ENCODE measurements around the gene SPATA13.

- TF ChIP-seq, protein P1, sequence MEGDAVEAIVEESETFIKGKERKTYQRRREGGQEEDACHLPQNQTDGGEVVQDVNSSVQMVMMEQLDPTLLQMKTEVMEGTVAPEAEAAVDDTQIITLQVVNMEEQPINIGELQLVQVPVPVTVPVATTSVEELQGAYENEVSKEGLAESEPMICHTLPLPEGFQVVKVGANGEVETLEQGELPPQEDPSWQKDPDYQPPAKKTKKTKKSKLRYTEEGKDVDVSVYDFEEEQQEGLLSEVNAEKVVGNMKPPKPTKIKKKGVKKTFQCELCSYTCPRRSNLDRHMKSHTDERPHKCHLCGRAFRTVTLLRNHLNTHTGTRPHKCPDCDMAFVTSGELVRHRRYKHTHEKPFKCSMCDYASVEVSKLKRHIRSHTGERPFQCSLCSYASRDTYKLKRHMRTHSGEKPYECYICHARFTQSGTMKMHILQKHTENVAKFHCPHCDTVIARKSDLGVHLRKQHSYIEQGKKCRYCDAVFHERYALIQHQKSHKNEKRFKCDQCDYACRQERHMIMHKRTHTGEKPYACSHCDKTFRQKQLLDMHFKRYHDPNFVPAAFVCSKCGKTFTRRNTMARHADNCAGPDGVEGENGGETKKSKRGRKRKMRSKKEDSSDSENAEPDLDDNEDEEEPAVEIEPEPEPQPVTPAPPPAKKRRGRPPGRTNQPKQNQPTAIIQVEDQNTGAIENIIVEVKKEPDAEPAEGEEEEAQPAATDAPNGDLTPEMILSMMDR (IDR thresholded peaks at IDR 0.05; ENCODE audit: borderline replicate concordance, extremely low read depth, low read length, poor library complexity, severe bottlenecking), result no peak
- TF ChIP-seq EZH2 (IDR thresholded peaks at IDR 0.05; ENCODE audit: borderline replicate concordance, low read depth, low read length, severe bottlenecking), result no peak
Observed at GRCh38 chr13:24301911-24302310, 141.4 kb downstream of the SPATA13 start.

Measured in DND-41 (cell line).